ENCODE data around the gene IMMP2L.

Gene IMMP2L

DNA sequence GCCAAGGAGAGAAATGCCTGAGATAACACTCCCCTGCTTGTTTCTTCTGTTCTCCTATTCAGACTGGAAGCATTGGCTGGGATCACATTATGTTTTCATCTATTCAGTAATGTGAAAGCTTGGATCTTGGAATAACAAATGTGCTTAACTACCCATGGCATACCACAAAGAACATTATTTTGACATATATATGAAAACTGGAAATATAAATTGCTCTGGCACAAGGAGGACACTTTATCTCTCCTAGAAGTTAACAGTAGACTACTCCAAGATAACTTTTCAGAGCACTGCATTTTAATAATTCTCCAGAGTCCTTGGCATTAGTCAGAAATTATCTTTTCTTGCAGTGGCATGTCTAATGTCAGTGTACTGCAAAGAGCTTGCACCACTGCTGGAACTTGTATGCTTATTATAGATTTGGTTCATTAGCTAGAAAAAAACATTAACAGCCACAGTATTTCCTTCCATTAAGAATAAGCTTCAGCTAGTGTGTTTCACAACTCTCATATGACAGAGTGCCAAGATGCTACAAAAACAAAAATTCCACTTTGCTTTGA, 640.6 kb downstream of the IMMP2L start:
- H3K27ac Mint-ChIP-seq, result peak overlapping the region in 2 of 3 experiments; percentile 74 to 87
- no peaks in the 10 kb centered on the region for H3K27me3 Mint-ChIP-seq (ENCODE audit: low read depth)
- H3K4me3 Mint-ChIP-seq, result no peak overlapping the region
- H3K4me1 Mint-ChIP-seq, result peaks cover 13% of the 10 kb centered on the region
- no peaks in the 10 kb centered on the region for H3K9me3 Mint-ChIP-seq
- no peaks in the 10 kb centered on the region for H3K36me3 Mint-ChIP-seq (ENCODE audit: low read depth)
- TF ChIP-seq, protein P1, sequence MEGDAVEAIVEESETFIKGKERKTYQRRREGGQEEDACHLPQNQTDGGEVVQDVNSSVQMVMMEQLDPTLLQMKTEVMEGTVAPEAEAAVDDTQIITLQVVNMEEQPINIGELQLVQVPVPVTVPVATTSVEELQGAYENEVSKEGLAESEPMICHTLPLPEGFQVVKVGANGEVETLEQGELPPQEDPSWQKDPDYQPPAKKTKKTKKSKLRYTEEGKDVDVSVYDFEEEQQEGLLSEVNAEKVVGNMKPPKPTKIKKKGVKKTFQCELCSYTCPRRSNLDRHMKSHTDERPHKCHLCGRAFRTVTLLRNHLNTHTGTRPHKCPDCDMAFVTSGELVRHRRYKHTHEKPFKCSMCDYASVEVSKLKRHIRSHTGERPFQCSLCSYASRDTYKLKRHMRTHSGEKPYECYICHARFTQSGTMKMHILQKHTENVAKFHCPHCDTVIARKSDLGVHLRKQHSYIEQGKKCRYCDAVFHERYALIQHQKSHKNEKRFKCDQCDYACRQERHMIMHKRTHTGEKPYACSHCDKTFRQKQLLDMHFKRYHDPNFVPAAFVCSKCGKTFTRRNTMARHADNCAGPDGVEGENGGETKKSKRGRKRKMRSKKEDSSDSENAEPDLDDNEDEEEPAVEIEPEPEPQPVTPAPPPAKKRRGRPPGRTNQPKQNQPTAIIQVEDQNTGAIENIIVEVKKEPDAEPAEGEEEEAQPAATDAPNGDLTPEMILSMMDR (IDR thresholded peaks at IDR 0.05; ENCODE audit: unreplicated experiment in 3 of 3), result no peak

DNA sequence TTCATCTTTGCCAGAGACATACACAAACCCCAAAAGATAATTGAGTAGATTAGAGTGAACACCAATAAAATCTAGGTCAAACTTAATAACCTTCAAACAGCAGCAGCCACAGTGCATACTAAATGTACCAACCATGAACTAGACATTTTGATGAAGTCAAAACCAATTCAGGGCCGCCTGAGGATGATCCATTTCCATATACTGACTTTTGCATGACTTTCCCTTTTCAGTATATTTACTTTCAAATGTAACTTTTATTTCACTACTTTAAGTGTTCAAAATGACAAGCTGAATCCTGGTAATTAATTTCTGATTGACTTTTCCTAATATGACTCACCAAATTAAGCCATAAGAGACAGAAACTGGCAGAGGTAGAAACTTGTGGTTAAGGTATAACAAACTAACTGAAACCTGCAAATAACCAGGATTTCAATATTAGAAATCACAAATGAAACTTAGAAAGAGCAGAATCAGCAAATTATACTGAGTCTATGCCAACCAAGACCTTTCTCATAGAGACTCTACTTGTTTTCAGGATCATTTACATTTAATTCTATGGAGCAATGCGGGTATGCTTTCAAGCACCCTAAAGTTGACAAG, 643.2 kb downstream of the IMMP2L start:
- no peak overlapping the region for H3K4me3 Mint-ChIP-seq
- H3K27ac Mint-ChIP-seq, result no peak overlapping the region

DNA sequence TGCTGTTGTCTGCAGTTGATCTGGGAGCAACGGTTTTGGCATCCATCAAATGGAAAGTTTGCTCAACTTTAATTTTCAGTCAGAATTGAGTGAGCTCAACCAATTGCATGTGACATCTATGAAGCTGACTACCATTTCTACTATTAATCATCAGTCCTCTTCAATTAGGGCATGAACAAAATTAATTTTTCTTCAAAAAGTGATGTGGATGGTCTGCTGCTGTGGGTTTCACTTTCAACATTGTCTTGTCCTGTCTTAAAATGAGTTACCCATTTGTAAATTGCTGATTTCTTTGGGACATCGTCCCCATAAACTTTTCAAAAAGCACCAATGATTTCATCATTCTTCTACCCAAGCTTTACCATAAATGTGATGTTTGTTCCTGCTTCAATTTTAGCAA, 648.0 kb downstream of the IMMP2L start:
- Mint-ChIP-seq H3K9me3 (no peaks in the 10 kb centered on the region), H3K27ac (no peak overlapping the region), H3K36me3 (ENCODE audit: low read depth) (no peaks in the 10 kb centered on the region), H3K4me3 (no peak overlapping the region), H3K27me3 (ENCODE audit: low read depth) (no peaks in the 10 kb centered on the region), H3K4me1 (peaks cover 4% of the 10 kb centered on the region)
- TF ChIP-seq, protein P1 (IDR thresholded peaks at IDR 0.05; ENCODE audit: unreplicated experiment in 3 of 3), result no peak

More for the DNA sequence above, 643.2 kb downstream of the IMMP2L start:
- Mint-ChIP-seq H3K36me3 (ENCODE audit: low read depth) (no peaks in the 10 kb centered on the region), H3K9me3 (no peaks in the 10 kb centered on the region), H3K4me1 (peaks cover 13% of the 10 kb centered on the region), H3K27me3 (ENCODE audit: low read depth) (no peaks in the 10 kb centered on the region)
- TF ChIP-seq, protein P1 (IDR thresholded peaks at IDR 0.05; ENCODE audit: unreplicated experiment in 3 of 3), result no peak

DNA sequence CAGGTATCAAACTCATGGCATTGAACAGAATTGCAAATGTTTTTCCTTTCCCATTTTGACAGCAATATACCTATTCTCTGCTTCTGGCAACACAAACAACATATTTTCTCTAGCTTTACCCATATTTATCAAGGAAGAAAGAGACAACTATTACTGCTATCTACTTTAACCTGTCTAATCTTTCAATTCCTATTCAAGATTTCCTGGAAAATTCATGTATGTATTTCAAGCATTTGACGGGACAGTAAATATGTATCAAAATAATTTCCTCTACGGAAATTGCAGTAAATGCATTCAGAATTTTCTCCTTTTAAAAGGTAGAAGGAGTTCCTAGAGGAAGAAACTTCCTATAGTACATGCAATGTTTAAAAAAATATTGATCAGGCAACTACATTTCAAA, 650.7 kb downstream of the IMMP2L start:
- no peaks in the 10 kb centered on the region for H3K9me3 Mint-ChIP-seq
- no peaks in the 10 kb centered on the region for H3K36me3 Mint-ChIP-seq (ENCODE audit: low read depth)
- H3K4me1 Mint-ChIP-seq, result no peaks in the 10 kb centered on the region
- no peak overlapping the region for H3K27ac Mint-ChIP-seq
- TF ChIP-seq, protein P1 (IDR thresholded peaks at IDR 0.05; ENCODE audit: unreplicated experiment in 3 of 3), result no peak
- H3K4me3 Mint-ChIP-seq, result no peak overlapping the region
- no peaks in the 10 kb centered on the region for H3K27me3 Mint-ChIP-seq (ENCODE audit: low read depth)

DNA sequence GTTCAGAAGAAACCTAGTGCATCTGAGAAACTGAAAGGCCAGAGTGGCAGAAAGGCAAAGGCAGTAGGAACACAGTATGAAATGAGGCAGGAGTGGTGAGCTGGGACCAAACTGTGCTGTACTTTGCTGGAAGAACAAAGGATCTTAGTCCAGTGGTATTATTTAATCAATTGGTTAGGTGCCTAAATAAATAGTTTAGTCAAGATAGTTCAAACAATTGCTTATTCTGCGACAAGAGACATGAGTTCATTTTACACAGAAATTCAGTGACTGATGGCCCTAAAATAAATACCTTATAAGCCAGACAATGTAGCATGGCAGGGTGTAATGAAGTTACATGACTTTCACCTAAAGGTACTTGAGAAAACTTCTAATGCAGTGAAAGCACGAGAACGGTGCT, 653.2 kb downstream of the IMMP2L start:
- no peak overlapping the region for H3K4me3 Mint-ChIP-seq
- no peaks in the 10 kb centered on the region for H3K27me3 Mint-ChIP-seq (ENCODE audit: low read depth)
- TF ChIP-seq, protein P1 (IDR thresholded peaks at IDR 0.05; ENCODE audit: unreplicated experiment in 3 of 3), result no peak
- no peaks in the 10 kb centered on the region for H3K36me3 Mint-ChIP-seq (ENCODE audit: low read depth)
- no peak overlapping the region for H3K27ac Mint-ChIP-seq
- no peaks in the 10 kb centered on the region for H3K4me1 Mint-ChIP-seq
- H3K9me3 Mint-ChIP-seq, result no peaks in the 10 kb centered on the region
